Liver (tissue), 9 donors: Measurements from ENCODE around the gene GSKIP. TPM values are rescaled to one million over a fixed set of nuclear protein-coding genes. Genes with fewer than 3 reads are reported as not detected.

Experiments
- DNase-seq: peaks from one replicate; pipeline ENCODE4 v3.0.0-alpha.2; 2017; ENCODE audit warnings: low spot score
- H3K27ac ChIP-seq, 2 donors: one replicate each; pipeline ENCODE4 v1.7.0; 2013; ENCODE audit warnings: inconsistent platforms in 2 of 2, low read length in 2 of 2, control low read depth in 1 of 2, low read depth in 1 of 2, mild to moderate bottlenecking in 1 of 2
- H3K27me3 ChIP-seq, 4 donors: one replicate each; pipeline versions ENCODE4 v1.6.1 to v1.7.0; 2013; ENCODE audit warnings: low read length in 3 of 4, inconsistent platforms in 1 of 4, mild to moderate bottlenecking in 1 of 4, moderate library complexity in 1 of 4; ENCODE audit not compliant: control insufficient read depth in 4 of 4, insufficient read depth in 4 of 4
- H3K36me3 ChIP-seq, 4 donors: one replicate each; pipeline versions ENCODE4 v1.6.1 to v1.7.0; 2013; ENCODE audit warnings: low read length in 3 of 4, mild to moderate bottlenecking in 3 of 4, low read depth in 1 of 4, moderate library complexity in 1 of 4; ENCODE audit not compliant: control insufficient read depth in 4 of 4, insufficient read depth in 3 of 4
- H3K4me1 ChIP-seq, 4 donors: one replicate each; pipeline versions ENCODE4 v1.6.1 to v1.7.0; 2013; ENCODE audit warnings: low read length in 3 of 4, mild to moderate bottlenecking in 3 of 4, moderate library complexity in 1 of 4; ENCODE audit not compliant: control insufficient read depth in 4 of 4, insufficient read depth in 4 of 4
- H3K4me3 ChIP-seq, 3 donors: one replicate each; pipeline versions ENCODE4 v1.6.1 to v1.7.0; 2013; ENCODE audit warnings: low read length in 3 of 3, control low read depth in 1 of 3, low read depth in 1 of 3, mild to moderate bottlenecking in 1 of 3
- H3K9ac ChIP-seq, 2 donors: one replicate each; pipeline ENCODE4 v1.7.0; 2013; ENCODE audit warnings: low read length in 2 of 2, mild to moderate bottlenecking in 2 of 2, moderate library complexity in 2 of 2, control low read depth in 1 of 2, low read depth in 1 of 2
- H3K9me3 ChIP-seq, 4 donors: one replicate each; pipeline versions ENCODE4 v1.6.1 to v1.7.0; 2013; ENCODE audit warnings: low read length in 3 of 4; ENCODE audit not compliant: control insufficient read depth in 4 of 4
- ATF3 ChIP-seq: IDR thresholded peaks from 2 replicates; pipeline ENCODE4 v1.6.1; 2016; ENCODE audit warnings: antibody characterized with exemption
- CTCF ChIP-seq: fragments of 150-350 bp; IDR thresholded peaks from 2 replicates; pipeline ENCODE4 v1.5.1; 2017; ENCODE audit warnings: improper control_type of control experiment, low read depth, low read length; ENCODE audit not compliant: missing input control
- EGR1 ChIP-seq, 2 donors: IDR thresholded peaks; 2 replicates each; pipeline ENCODE4 v1.6.1; 2016 to 2018; ENCODE audit warnings: antibody characterized with exemption in 2 of 2, low read depth in 2 of 2
- FOXA1 ChIP-seq: IDR thresholded peaks from 2 replicates; pipeline ENCODE4 v1.6.1; 2016; ENCODE audit warnings: antibody characterized with exemption
- FOXA2 ChIP-seq: IDR thresholded peaks from 2 replicates; pipeline ENCODE4 v1.6.1; 2016; ENCODE audit warnings: antibody characterized with exemption
- GABPA ChIP-seq, 2 donors: IDR thresholded peaks in 1 of 2; conservative IDR thresholded peaks in 1 of 2; 2 replicates each; pipeline ENCODE4 v1.6.1; 2016; ENCODE audit warnings: antibody characterized with exemption in 2 of 2, mild to moderate bottlenecking in 1 of 2, moderate library complexity in 1 of 2
- HNF4A ChIP-seq, 2 donors: conservative IDR thresholded peaks; 2 replicates each; pipeline ENCODE4 v1.6.1; 2016; ENCODE audit warnings: antibody characterized with exemption in 2 of 2, mild to moderate bottlenecking in 2 of 2
- HNF4G ChIP-seq: IDR thresholded peaks from 2 replicates; pipeline ENCODE4 v1.6.1; 2016; ENCODE audit warnings: antibody characterized with exemption
- JUND ChIP-seq, 2 donors: IDR thresholded peaks; 2 replicates each; pipeline ENCODE4 v1.6.1; 2016; ENCODE audit warnings: antibody characterized with exemption in 2 of 2
- MAX ChIP-seq: IDR thresholded peaks from 2 replicates; pipeline ENCODE4 v1.6.1; 2016; ENCODE audit warnings: antibody characterized with exemption
- NR2F2 ChIP-seq: IDR thresholded peaks from 2 replicates; pipeline ENCODE4 v1.6.1; 2016; ENCODE audit warnings: antibody characterized with exemption
- RAD21 ChIP-seq, 2 donors: IDR thresholded peaks; 2 replicates each; pipeline ENCODE4 v1.6.1; 2016; ENCODE audit warnings: antibody characterized with exemption in 2 of 2, mild to moderate bottlenecking in 2 of 2
- REST ChIP-seq: IDR thresholded peaks from 2 replicates; pipeline ENCODE4 v1.6.1; 2016; ENCODE audit warnings: antibody characterized with exemption, mild to moderate bottlenecking
- TAF1 ChIP-seq: conservative IDR thresholded peaks from 2 replicates; pipeline ENCODE4 v1.6.1; 2016; ENCODE audit warnings: antibody characterized with exemption, mild to moderate bottlenecking
- ZBTB33 ChIP-seq: IDR thresholded peaks from 2 replicates; pipeline ENCODE4 v1.6.1; 2016; ENCODE audit warnings: antibody characterized with exemption
- WGBS: extraction: QIAGEN DNeasy Blood & Tissue Kit; methylation state at CpG from one replicate; pipeline ENCODE4 v1.1.7; 2013; 5-methylcytosine and 5-hydroxymethylcytosine counted together
- polyA plus RNA-seq, 2 donors: library from polyadenylated mRNA; stranded (reverse) in 1 of 2; unstranded in 1 of 2; fragments of 200-250 nt in 1 of 2; fragments of >200 nt in 1 of 2; fragmentation: Nextera tagmentation in 1 of 2; extraction: Ambion mirVana in 1 of 2; gene quantifications; one replicate each; pipeline versions ENCODE4 v1.2.1 to v1.2.3, GENCODE V29; 2013 to 2015
- total RNA-seq, 2 donors: library from RNA; depleted of rRNA; stranded (reverse); fragments of >200 nt; gene quantifications; one replicate each; pipeline ENCODE4 v1.2.3, GENCODE V29; 2014
- donor health status: healthy.
- donor health status: healthy.
- donor health status: healthy.
- donor health status: healthy.
- donor health status: healthy.

GSKIP gene
- total and polyA plus RNA-seq, 4 donors, result 10.9 to 23.7 (median 14.4) TPM

- H3K27me3 ChIP-seq, result no peaks in the 10 kb centered on the region
- no peak overlapping the region for H3K9ac ChIP-seq
- H3K4me1 ChIP-seq, result peaks cover 0 to 10% (median under 1%) of the 10 kb centered on the region in 4 donors
- 86% methylated on average over 6 of the region's 6 CpGs for WGBS
- H3K9me3 ChIP-seq, result no peaks in the 10 kb centered on the region
- TF ChIP-seq FOXA1 (no peak), NR2F2 (no peak), FOXA2 (no peak), HNF4A (conservative IDR thresholded peaks at IDR 0.05) (no peak), CTCF (no peak), TAF1 (no peak), RAD21 (IDR thresholded peaks at IDR 0.05) (no peak), ZBTB33 (no peak)
- no peak overlapping the region for H3K27ac ChIP-seq
- no peaks in the 10 kb centered on the region for H3K36me3 ChIP-seq
- H3K4me3 ChIP-seq, result no peak overlapping the region
- DNase-seq, result no peak
These were observed 57.9 kb downstream of the GSKIP start for GRCh38 chr14:96421236-96421635.

GRCh38 chr14:96422992-96423391 lies 59.7 kb downstream of the GSKIP start:
- DNase-seq, result no peak
- 87% methylated on average over 5 of the region's 5 CpGs for WGBS

More at GRCh38 chr14:96422992-96423391, 59.7 kb downstream of the GSKIP start:
- H3K36me3 ChIP-seq, result no peaks in the 10 kb centered on the region
- peaks cover 0 to 7% (median under 1%) of the 10 kb centered on the region in 4 donors for H3K4me1 ChIP-seq
- H3K9ac ChIP-seq, result no peak overlapping the region
- H3K27me3 ChIP-seq, result no peaks in the 10 kb centered on the region
- no peaks in the 10 kb centered on the region for H3K9me3 ChIP-seq
- no peak for TF ChIP-seq GABPA (IDR thresholded peaks at IDR 0.05 in 1 of 2, conservative IDR thresholded peaks at IDR 0.05 in 1 of 2)
- TF ChIP-seq JUND (IDR thresholded peaks at IDR 0.05), result no peak
- no peak for TF ChIP-seq NR2F2
- TF ChIP-seq EGR1 (IDR thresholded peaks at IDR 0.05; ENCODE audit: low read depth in 2 of 2), result no peak
- TF ChIP-seq ZBTB33, result no peak
- no peak for TF ChIP-seq REST
- no peak for TF ChIP-seq RAD21 (IDR thresholded peaks at IDR 0.05)
- no peak for TF ChIP-seq ATF3
- TF ChIP-seq CTCF, result no peak
- TF ChIP-seq MAX, result no peak
- no peak for TF ChIP-seq HNF4G
- TF ChIP-seq HNF4A (conservative IDR thresholded peaks at IDR 0.05), result no peak
- no peak overlapping the region for H3K27ac ChIP-seq
- no peak overlapping the region for H3K4me3 ChIP-seq
